GM12865 (cell line): ENCODE data around the gene NEUROD1.
A peak's percentile ranks its signal among the peaks of the same experiment; 100 is the strongest.
"Not testable (repeated sequence)": the region's sequence is repeated elsewhere in the genome, so short reads cannot be mapped to it uniquely, and the experiment has no call there.

ENCODE experiments used
- DNase-seq: peaks from one replicate; pipeline ENCODE4 v3.0.0; 2010; ENCODE audit warnings: low read depth
- H3K4me3 ChIP-seq: 2 replicates; pipeline ENCODE4 v1.5.1; 2011; ENCODE audit warnings: mild to moderate bottlenecking, low read depth, low read length, control low read depth
- CTCF ChIP-seq: IDR thresholded peaks from 2 replicates; pipeline ENCODE4 v1.5.1; 2011; ENCODE audit warnings: low read length, control low read depth, low read depth, inconsistent platforms; ENCODE audit not compliant: insufficient read depth; ENCODE audit errors: missing control alignments

The NEUROD1 gene

GRCh38 chr2:181680055-181680936, at the start of gene NEUROD1:
Gene NEUROD1 (minus strand): TSS chr2:181680517. CDS start chr2:181678860, 1,657 bp downstream.
- peak within 1 kb of the TSS; percentile 25 for H3K4me3 ChIP-seq
- no peak for TF ChIP-seq CTCF
- DNase-seq, result peak; percentile 21

- no peak for TF ChIP-seq CTCF
- H3K4me3 ChIP-seq, result no peak overlapping the region
- DNase-seq, result no peak
These were observed 45.2 kb upstream of the NEUROD1 start for GRCh38 chr2:181725476-181725875.

- TF ChIP-seq CTCF, result no peak
These were observed 44.3 kb upstream of the NEUROD1 start for GRCh38 chr2:181724662-181725061.

GRCh38 chr2:181723731-181724130, 43.4 kb upstream of the NEUROD1 start:
- H3K4me3 ChIP-seq, result no peak overlapping the region
- DNase-seq, result no peak
- TF ChIP-seq CTCF, result no peak

More at GRCh38 chr2:181724662-181725061, 44.3 kb upstream of the NEUROD1 start:
- DNase-seq, result no peak
- no peak overlapping the region for H3K4me3 ChIP-seq

GRCh38 chr2:181715033-181715630, 34.8 kb upstream of the NEUROD1 start:
- peak; percentile 83 for DNase-seq
- no peak overlapping the region for H3K4me3 ChIP-seq
- peak; percentile 61 for TF ChIP-seq CTCF

GRCh38 chr2:181711051-181711450, 30.7 kb upstream of the NEUROD1 start:
- not testable (repeated sequence) for DNase-seq, H3K4me3 ChIP-seq

GRCh38 chr2:181702519-181702918, 22.2 kb upstream of the NEUROD1 start:
- not testable (repeated sequence) for DNase-seq

GRCh38 chr2:181698223-181698622, 17.9 kb upstream of the NEUROD1 start:
- DNase-seq, result no peak
- no peak for TF ChIP-seq CTCF
- H3K4me3 ChIP-seq, result no peak overlapping the region

More at GRCh38 chr2:181702519-181702918, 22.2 kb upstream of the NEUROD1 start:
- not testable (repeated sequence) for H3K4me3 ChIP-seq
